Cardiac muscle cell (in vitro differentiated cells and primary cell): Measurements from ENCODE around the gene NOP14. TPM values are rescaled to one million over a fixed set of nuclear protein-coding genes. Genes with fewer than 3 reads are reported as not detected.
A peak's percentile ranks its signal among the peaks of the same experiment; 100 is the strongest.

ENCODE experiments used
- DNase-seq, 2 donors: peaks; one replicate each; pipeline versions ENCODE4 v3.0.0 to v3.0.0-alpha.2; 2010 to 2017; ENCODE audit warnings: low read depth in 1 of 2, low spot score in 1 of 2
- H3K27ac ChIP-seq: fragments of 200-600 bp; sonication (generic); 2 replicates; pipeline ENCODE4 v1.5.1; 2016
- H3K27me3 ChIP-seq: fragments of 200-600 bp; sonication (generic); 2 replicates; pipeline ENCODE4 v1.6.0; 2016; ENCODE audit warnings: control low read depth
- H3K36me3 ChIP-seq: fragments of 200-600 bp; sonication (generic); 2 replicates; pipeline ENCODE4 v1.5.1; 2016; ENCODE audit warnings: control low read depth
- H3K4me1 ChIP-seq: fragments of 200-600 bp; sonication (generic); 2 replicates; pipeline ENCODE4 v1.8.1; 2017; ENCODE audit warnings: low read depth, mild to moderate bottlenecking, mixed run types
- H3K4me3 ChIP-seq: fragments of 200-600 bp; sonication (generic); 2 replicates; pipeline ENCODE4 v1.5.1; 2016; ENCODE audit warnings: mild to moderate bottlenecking
- H3K9me3 ChIP-seq: fragments of 200-600 bp; sonication (generic); 2 replicates; pipeline ENCODE4 v1.5.1; 2017; ENCODE audit warnings: low read depth, mild to moderate bottlenecking, control low read depth
- polyA plus RNA-seq: library from polyadenylated mRNA; unstranded; fragments of >200 nt; fragmentation: Nextera tagmentation; extraction: Ambion mirVana; gene quantifications from 2 replicates; pipeline ENCODE4 v1.2.1, GENCODE V29; 2016
- total RNA-seq: library from RNA; depleted of rRNA; stranded (reverse); fragments of >200 nt; gene quantifications from 2 replicates; pipeline ENCODE4 v1.2.3, GENCODE V29; 2016
- TF ChIP-seq, protein P1 (sequence below): IDR thresholded peaks from 2 replicates; pipeline ENCODE4 v1.5.1; 2012; ENCODE audit warnings: low read depth, mild to moderate bottlenecking, low read length

Gene NOP14
- total and polyA plus RNA-seq, 2 experiments from 2014 or later = 17.6 to 19.8 TPM

DNA sequence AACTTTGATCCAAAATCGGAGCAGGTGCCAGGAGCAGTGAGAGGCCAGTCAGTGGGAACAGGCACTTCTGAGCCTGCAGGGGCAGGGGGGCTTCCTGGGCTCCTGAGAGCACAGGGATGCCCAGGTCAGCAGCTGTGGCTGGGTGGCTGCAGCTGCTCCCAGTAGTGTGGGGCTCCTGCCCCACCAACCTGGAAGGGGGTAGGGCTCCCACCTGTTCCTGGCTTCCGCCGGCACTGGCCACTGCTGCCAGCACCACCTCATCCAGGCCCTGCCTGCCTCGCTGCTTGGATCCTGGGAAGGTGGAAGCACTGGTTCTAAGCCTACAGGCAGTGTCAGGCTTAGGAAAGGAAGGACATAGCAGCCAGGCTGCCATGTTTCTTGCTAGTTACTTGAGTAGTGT, 18.8 kb upstream of the NOP14 start:
- H3K27ac ChIP-seq = no peak overlapping the region

DNA sequence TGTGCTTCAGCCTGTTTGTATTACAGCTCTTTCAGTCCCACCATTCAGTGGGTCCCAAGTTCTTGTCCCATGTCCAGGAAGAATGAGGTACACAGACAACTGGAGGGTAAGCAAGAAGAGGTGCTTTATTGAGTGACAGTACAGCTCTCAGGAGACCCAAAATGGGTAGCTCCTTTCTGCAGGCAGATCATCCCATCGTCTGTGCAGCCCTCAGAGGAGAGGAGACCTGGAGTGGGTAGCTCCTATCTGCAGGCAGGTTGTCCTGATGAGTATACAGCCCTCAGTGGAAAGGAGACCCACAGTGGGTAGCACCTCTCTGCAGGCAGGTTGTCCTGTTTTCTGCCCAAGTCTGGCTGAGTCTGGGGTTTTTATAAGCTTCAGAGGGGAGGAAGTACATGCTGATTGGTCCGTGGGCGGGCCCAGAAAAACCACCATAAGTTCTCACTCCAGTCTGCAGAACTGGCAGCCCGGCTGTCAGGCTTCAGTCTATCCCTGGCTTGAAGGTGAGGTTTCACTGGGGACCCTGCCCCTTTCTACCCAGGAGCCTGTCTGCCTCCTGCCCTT, 18.1 kb upstream of the NOP14 start:
- H3K9me3 ChIP-seq = no peaks in the 10 kb centered on the region
- H3K36me3 ChIP-seq = no peaks in the 10 kb centered on the region
- H3K27me3 ChIP-seq = no peaks in the 10 kb centered on the region
- DNase-seq = no peak
- no peak overlapping the region for H3K27ac ChIP-seq
- TF ChIP-seq, protein P1, sequence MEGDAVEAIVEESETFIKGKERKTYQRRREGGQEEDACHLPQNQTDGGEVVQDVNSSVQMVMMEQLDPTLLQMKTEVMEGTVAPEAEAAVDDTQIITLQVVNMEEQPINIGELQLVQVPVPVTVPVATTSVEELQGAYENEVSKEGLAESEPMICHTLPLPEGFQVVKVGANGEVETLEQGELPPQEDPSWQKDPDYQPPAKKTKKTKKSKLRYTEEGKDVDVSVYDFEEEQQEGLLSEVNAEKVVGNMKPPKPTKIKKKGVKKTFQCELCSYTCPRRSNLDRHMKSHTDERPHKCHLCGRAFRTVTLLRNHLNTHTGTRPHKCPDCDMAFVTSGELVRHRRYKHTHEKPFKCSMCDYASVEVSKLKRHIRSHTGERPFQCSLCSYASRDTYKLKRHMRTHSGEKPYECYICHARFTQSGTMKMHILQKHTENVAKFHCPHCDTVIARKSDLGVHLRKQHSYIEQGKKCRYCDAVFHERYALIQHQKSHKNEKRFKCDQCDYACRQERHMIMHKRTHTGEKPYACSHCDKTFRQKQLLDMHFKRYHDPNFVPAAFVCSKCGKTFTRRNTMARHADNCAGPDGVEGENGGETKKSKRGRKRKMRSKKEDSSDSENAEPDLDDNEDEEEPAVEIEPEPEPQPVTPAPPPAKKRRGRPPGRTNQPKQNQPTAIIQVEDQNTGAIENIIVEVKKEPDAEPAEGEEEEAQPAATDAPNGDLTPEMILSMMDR = no peak
- H3K4me1 ChIP-seq = peaks cover 13% of the 10 kb centered on the region
- H3K4me3 ChIP-seq = no peak overlapping the region

More for the DNA sequence above, 18.8 kb upstream of the NOP14 start:
- TF ChIP-seq, protein P1 = no peak
- Histone ChIP-seq H3K9me3 (no peaks in the 10 kb centered on the region), H3K27me3 (no peaks in the 10 kb centered on the region), H3K4me1 (peaks cover 13% of the 10 kb centered on the region), H3K36me3 (no peaks in the 10 kb centered on the region), H3K4me3 (no peak overlapping the region)
- DNase-seq = no peak

DNA sequence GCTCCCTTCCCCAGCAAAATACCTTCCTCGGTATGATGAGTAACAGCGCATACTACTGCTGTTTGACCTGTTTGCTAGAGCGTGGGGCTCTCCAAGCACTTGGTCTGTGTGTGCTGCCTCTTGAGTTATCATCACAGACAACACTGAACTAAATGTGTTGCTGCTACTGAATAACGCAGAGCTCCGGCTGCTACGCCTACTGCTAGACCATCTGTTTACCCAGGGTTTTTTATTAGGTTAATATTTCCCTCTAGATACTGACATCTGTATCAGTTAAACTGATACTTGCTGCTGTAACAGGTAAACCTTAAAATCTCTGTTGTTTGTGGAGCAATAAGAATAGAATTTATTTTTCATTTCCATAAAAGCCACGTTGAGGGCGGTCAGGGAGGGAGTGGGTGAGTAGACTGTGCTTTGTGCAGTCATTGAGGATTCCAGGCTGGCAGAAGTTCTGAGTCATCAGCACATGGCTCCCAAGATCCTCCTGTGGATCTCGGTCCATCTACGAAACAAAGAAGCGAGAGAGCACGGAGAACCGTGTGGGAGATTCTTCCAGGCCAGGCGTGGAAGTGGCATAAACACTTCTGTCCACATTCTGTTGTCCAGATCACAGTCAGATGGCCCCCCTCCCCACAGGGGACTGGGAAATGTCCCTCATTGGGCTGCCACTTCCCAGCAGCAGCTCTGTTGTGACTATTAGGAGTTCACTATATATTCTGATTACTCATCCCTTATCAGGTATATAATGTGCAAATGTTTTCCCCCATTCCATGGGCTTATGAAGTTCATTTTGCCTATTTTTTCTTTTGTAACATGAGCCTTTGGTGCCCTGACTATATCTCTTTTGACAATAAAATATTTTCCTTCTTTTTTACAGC, 14.2 kb upstream of the NOP14 start:
- TF ChIP-seq, protein P1 = no peak
- Histone ChIP-seq H3K9me3 (no peaks in the 10 kb centered on the region), H3K27me3 (no peaks in the 10 kb centered on the region), H3K36me3 (no peaks in the 10 kb centered on the region), H3K27ac (no peak overlapping the region), H3K4me3 (no peak overlapping the region), H3K4me1 (peaks cover 17% of the 10 kb centered on the region)
- peak; percentile 59 to 69 for DNase-seq

GRCh38 chr4:2971275-2971674, 8.1 kb upstream of the NOP14 start:
- Histone ChIP-seq H3K36me3 (no peaks in the 10 kb centered on the region), H3K4me1 (peaks cover 7% of the 10 kb centered on the region), H3K4me3 (no peak overlapping the region), H3K9me3 (no peaks in the 10 kb centered on the region), H3K27ac (no peak overlapping the region), H3K27me3 (no peaks in the 10 kb centered on the region)
- TF ChIP-seq, protein P1 = no peak
- no peak for DNase-seq

DNA sequence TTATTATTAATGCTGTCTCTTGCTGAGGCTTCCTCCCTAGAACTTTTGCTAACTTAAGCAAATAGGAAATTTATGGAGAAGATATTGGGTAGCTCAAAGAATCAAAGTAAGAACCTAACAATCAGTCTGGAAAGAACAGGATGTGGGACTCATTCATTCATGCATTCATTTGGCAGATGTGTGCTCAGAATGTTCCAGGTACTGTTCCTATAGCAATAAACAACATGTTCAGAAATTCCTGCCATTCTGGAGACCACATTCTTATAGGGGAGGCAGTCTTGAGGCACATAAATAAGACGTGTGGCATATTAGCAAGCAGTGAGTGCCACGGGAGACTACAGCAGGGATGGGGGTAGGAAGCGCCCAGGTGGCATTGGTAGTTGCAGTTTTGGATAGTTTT, 5.2 kb upstream of the NOP14 start:
- no peaks in the 10 kb centered on the region for H3K27me3 ChIP-seq
- H3K27ac ChIP-seq = no peak overlapping the region
- H3K9me3 ChIP-seq = no peaks in the 10 kb centered on the region
- TF ChIP-seq, protein P1 = no peak
- no peaks in the 10 kb centered on the region for H3K36me3 ChIP-seq
- H3K4me1 ChIP-seq = peaks cover 4% of the 10 kb centered on the region
- H3K4me3 ChIP-seq = no peak overlapping the region
- no peak for DNase-seq
